Breast epithelium (tissue), 4 donors: ENCODE data around the gene WDR1. TPM values are rescaled to one million over a fixed set of nuclear protein-coding genes. Genes with fewer than 3 reads are reported as not detected.

Experiments
- DNase-seq, 2 donors: peaks; one replicate each; pipeline ENCODE4 v3.0.0-alpha.2; 2019; ENCODE audit warnings: low spot score in 2 of 2
- H3K27ac ChIP-seq, 2 donors: fragments of 200-600 bp; sonication (generic) in 1 of 2; one replicate each; pipeline ENCODE4 v1.5.1; 2016 to 2019; ENCODE audit warnings: mild to moderate bottlenecking in 1 of 2
- H3K27me3 ChIP-seq, 2 donors: fragments of 200-600 bp; sonication (generic) in 1 of 2; one replicate each; pipeline versions ENCODE4 v1.5.1 to v1.6.0; 2017 to 2019; ENCODE audit warnings: control low read depth in 1 of 2, mild to moderate bottlenecking in 1 of 2
- H3K36me3 ChIP-seq: fragments of 200-600 bp; one replicate; pipeline ENCODE4 v1.5.1; 2019
- H3K4me1 ChIP-seq, 2 donors: fragments of 200-600 bp; sonication (generic); one replicate each; pipeline ENCODE4 v1.5.1; 2016 to 2019; ENCODE audit warnings: control low read depth in 1 of 2
- H3K4me3 ChIP-seq, 3 donors: fragments of 200-600 bp; sonication (generic); 1 replicate in 2 of 3; 2 replicates in 1 of 3; pipeline ENCODE4 v1.5.1; 2016 to 2019; ENCODE audit warnings: mild to moderate bottlenecking in 3 of 3, moderate library complexity in 2 of 3
- H3K9me3 ChIP-seq, 2 donors: fragments of 200-600 bp; sonication (generic) in 1 of 2; one replicate each; pipeline ENCODE4 v1.5.1; 2016 to 2019; ENCODE audit warnings: control low read depth in 1 of 2
- CTCF ChIP-seq, 3 donors: fragments of 450-650 bp; IDR thresholded peaks; one replicate each; pipeline ENCODE4 v1.5.1; 2016 to 2017; ENCODE audit warnings: antibody characterized with exemption in 3 of 3, mild to moderate bottlenecking in 3 of 3, moderate library complexity in 3 of 3
- POLR2A ChIP-seq: fragments of 450-650 bp; IDR thresholded peaks from one replicate; pipeline ENCODE4 v1.6.1; 2016; ENCODE audit warnings: antibody characterized with exemption, mild to moderate bottlenecking, moderate library complexity
- POLR2AphosphoS5 ChIP-seq, 3 donors: sonication (generic); formaldehyde crosslinking; IDR thresholded peaks; one replicate each; pipeline ENCODE4 v1.6.1; 2017; ENCODE audit warnings: antibody characterized with exemption in 3 of 3
- intact Hi-C: fragments of 100-400 bp; cut with DNase I; formaldehyde crosslinking; loops from one replicate; pipeline ENCODE4 v1.15.1; 2023; ENCODE audit warnings: low total_unique reads
- total RNA-seq, 3 donors: library from RNA; depleted of rRNA; stranded (reverse); fragments of >200 nt; gene quantifications; one replicate each; pipeline ENCODE4 v1.1.0, GENCODE V29; 2016

The WDR1 gene
- total RNA-seq, 3 donors from 2014 or later: 93.9 to 142 (median 127) TPM

GRCh38 chr4:10112658-10113284, 3.8 kb downstream of the WDR1 start:
- no peak overlapping the region for H3K4me3 ChIP-seq
- H3K27me3 ChIP-seq: no peaks in the 10 kb centered on the region
- peaks cover 11 to 28% of the 10 kb centered on the region in 2 donors for H3K4me1 ChIP-seq
- H3K27ac ChIP-seq: no peak overlapping the region
- no peaks in the 10 kb centered on the region for H3K36me3 ChIP-seq
- TF ChIP-seq POLR2AphosphoS5 (IDR thresholded peaks at IDR 0.05): no peak
- no peak for TF ChIP-seq POLR2A
- TF ChIP-seq CTCF (IDR thresholded peaks at IDR 0.05): no peak
- H3K9me3 ChIP-seq: no peaks in the 10 kb centered on the region
- intact Hi-C loops: no loop called here
- DNase-seq: no peak

GRCh38 chr4:10111067-10111801, 5.4 kb downstream of the WDR1 start:
- intact Hi-C loops: no loop called here
- no peak for DNase-seq
- Histone ChIP-seq H3K4me3 (peak overlapping the region in 1 of 3 donors; percentile 17), H3K9me3 (no peaks in the 10 kb centered on the region), H3K27ac (peak overlapping the region; percentile 13 to 17), H3K36me3 (no peaks in the 10 kb centered on the region), H3K27me3 (no peaks in the 10 kb centered on the region), H3K4me1 (peaks cover 23 to 38% of the 10 kb centered on the region in 2 donors)
- TF ChIP-seq POLR2A (no peak), POLR2AphosphoS5 (IDR thresholded peaks at IDR 0.05) (no peak), CTCF (IDR thresholded peaks at IDR 0.05) (no peak)

GRCh38 chr4:10109995-10110670, 6.5 kb downstream of the WDR1 start:
- no peak for TF ChIP-seq POLR2AphosphoS5 (IDR thresholded peaks at IDR 0.05)
- TF ChIP-seq POLR2A: no peak
- TF ChIP-seq CTCF (IDR thresholded peaks at IDR 0.05): no peak
- Histone ChIP-seq H3K27ac (peak overlapping the region in 1 of 2 donors; percentile 83), H3K9me3 (no peaks in the 10 kb centered on the region), H3K4me1 (peaks cover 22 to 35% of the 10 kb centered on the region in 2 donors), H3K4me3 (no peak overlapping the region), H3K27me3 (no peaks in the 10 kb centered on the region), H3K36me3 (no peaks in the 10 kb centered on the region)
- DNase-seq: no peak
- intact Hi-C loops: no loop called here

- Histone ChIP-seq H3K9me3 (no peaks in the 10 kb centered on the region), H3K36me3 (no peaks in the 10 kb centered on the region), H3K27me3 (no peaks in the 10 kb centered on the region), H3K27ac (peak overlapping the region; percentile 83 to 91), H3K4me3 (peak overlapping the region in 1 of 3 donors; percentile 3), H3K4me1 (peaks cover 21 to 34% of the 10 kb centered on the region in 2 donors)
- no peak for TF ChIP-seq POLR2A
- no peak for TF ChIP-seq POLR2AphosphoS5 (IDR thresholded peaks at IDR 0.05)
- no peak for TF ChIP-seq CTCF (IDR thresholded peaks at IDR 0.05)
- DNase-seq: no peak
- intact Hi-C loops: no loop called here
Measured at GRCh38 chr4:10108818-10109783, 7.5 kb downstream of the WDR1 start.
